A673 (cell line): ENCODE data around the gene AK5. TPM values are rescaled to one million over a fixed set of nuclear protein-coding genes. Genes with fewer than 3 reads are reported as not detected.

Experiments
- BruUV-seq: library from RNA; stranded (reverse); fragments of 400-500 nt; replicated peaks from 2 replicates; lab custom pipeline; 2021; lab: Mats Ljungman, UMichigan
- CTCF ChIA-PET: fragments of 300-600 bp; sonication (Branson Sonifier 250); formaldehyde crosslinking; loops from one replicate; lab custom pipeline; 2022; ENCODE audit warnings: antibody characterized with exemption; lab: Charles Lee
- POLR2A ChIA-PET: fragments of 300-600 bp; sonication (Branson Sonifier 250); formaldehyde crosslinking; loops from one replicate; lab custom pipeline; 2022; ENCODE audit warnings: antibody characterized with exemption; ENCODE audit not compliant: low non-redundant PET; lab: Charles Lee
- DNase-seq: peaks from one replicate; pipeline ENCODE4 v3.0.0-alpha.2; 2015; ENCODE audit warnings: low spot score
- H3K27ac ChIP-seq: fragments of 200-600 bp; sonication (generic); 2 replicates; pipeline ENCODE4 v1.5.1; 2016; ENCODE audit warnings: mixed run types, low read depth, mild to moderate bottlenecking, mixed read lengths, antibody characterized with exemption, low read length; ENCODE audit not compliant: poor library complexity, severe bottlenecking
- H3K27me3 ChIP-seq: fragments of 200-600 bp; sonication (generic); replicated peaks from 2 replicates; pipeline ENCODE4 v1.6.1; 2017; ENCODE audit warnings: mixed run types, low read depth, mild to moderate bottlenecking, mixed read lengths, antibody characterized with exemption, low read length; ENCODE audit not compliant: insufficient read depth, poor library complexity
- H3K36me3 ChIP-seq: fragments of 200-600 bp; sonication (generic); 2 replicates; pipeline ENCODE4 v1.6.1; 2016; ENCODE audit warnings: mixed run types, mild to moderate bottlenecking, mixed read lengths, antibody characterized with exemption, low read length; ENCODE audit not compliant: insufficient read depth, poor library complexity, severe bottlenecking
- H3K4me1 ChIP-seq: fragments of 200-600 bp; sonication (generic); 2 replicates; pipeline ENCODE4 v1.6.1; 2017; ENCODE audit warnings: mixed run types, mild to moderate bottlenecking, mixed read lengths, antibody characterized with exemption, low read length; ENCODE audit not compliant: insufficient read depth, poor library complexity, severe bottlenecking
- H3K4me3 ChIP-seq: fragments of 200-600 bp; sonication (generic); 2 replicates; pipeline ENCODE4 v1.5.1; 2016; ENCODE audit warnings: low read depth, mixed run types, mild to moderate bottlenecking, mixed read lengths, low read length; ENCODE audit not compliant: poor library complexity, severe bottlenecking
- H3K9me3 ChIP-seq: fragments of 200-600 bp; sonication (generic); 2 replicates; pipeline ENCODE4 v1.6.1; 2016; ENCODE audit warnings: mixed run types, low read depth, mild to moderate bottlenecking, mixed read lengths, antibody characterized with exemption, low read length; ENCODE audit not compliant: poor library complexity, severe bottlenecking
- CTCF ChIP-seq: fragments of 300-800, 200-600 bp; sonication (generic); conservative IDR thresholded peaks from 2 replicates; pipeline ENCODE4 v1.5.1; 2017; ENCODE audit warnings: low read depth, mild to moderate bottlenecking, antibody characterized with exemption, low read length, moderate library complexity, mixed read lengths
- EZH2 ChIP-seq: fragments of 200-600 bp; sonication (generic); IDR thresholded peaks from 2 replicates; pipeline ENCODE4 v1.6.1; 2017; ENCODE audit warnings: borderline replicate concordance, low read depth, mild to moderate bottlenecking, mixed read lengths, antibody characterized with exemption, low read length; ENCODE audit not compliant: poor library complexity, severe bottlenecking
- intact Hi-C: fragments of 100-400 bp; cut with micrococcal nuclease; formaldehyde crosslinking; loops from one replicate; pipeline ENCODE4 v1.10.0; 2022; ENCODE audit not compliant: unreplicated experiment
- total RNA-seq: library from RNA; stranded (reverse); gene quantifications from 2 replicates; pipeline ENCODE4 v1.2.3, GENCODE V29; 2021

The AK5 gene
- total RNA-seq, 1 experiment from 2014 or later: 0.47 TPM

GRCh38 chr1:77263708-77264107 lies 18.1 kb upstream of the AK5 start:
- Histone ChIP-seq H3K36me3 (no peaks in the 10 kb centered on the region), H3K27me3 (no peaks in the 10 kb centered on the region), H3K9me3 (no peaks in the 10 kb centered on the region), H3K4me3 (no peak overlapping the region), H3K4me1 (no peaks in the 10 kb centered on the region), H3K27ac (no peak overlapping the region)
- ChIA-PET CTCF (no interaction called here), POLR2A (no interaction called here)
- TF ChIP-seq EZH2 (no peak), CTCF (no peak)
- BruUV-seq: no TSS peak
- intact Hi-C loops: no loop called here
- no peak for DNase-seq

- no peaks in the 10 kb centered on the region for H3K27me3 ChIP-seq
- H3K4me3 ChIP-seq: no peak overlapping the region
- TF ChIP-seq EZH2 (no peak), CTCF (no peak)
- CTCF ChIA-PET: no interaction called here
- H3K36me3 ChIP-seq: no peaks in the 10 kb centered on the region
- intact Hi-C loops: no loop called here
- H3K27ac ChIP-seq: no peak overlapping the region
- H3K4me1 ChIP-seq: no peaks in the 10 kb centered on the region
- no peak for DNase-seq
- H3K9me3 ChIP-seq: no peaks in the 10 kb centered on the region
- BruUV-seq: no TSS peak
- POLR2A ChIA-PET: no interaction called here
Measured at GRCh38 chr1:77265180-77265579, 16.6 kb upstream of the AK5 start.

GRCh38 chr1:77267035-77267434 lies 14.8 kb upstream of the AK5 start:
- BruUV-seq: no TSS peak
- CTCF ChIA-PET: no interaction called here
- intact Hi-C loops: no loop called here
- no peaks in the 10 kb centered on the region for H3K27me3 ChIP-seq
- DNase-seq: no peak
- POLR2A ChIA-PET: no interaction called here
- H3K4me1 ChIP-seq: no peaks in the 10 kb centered on the region
- TF ChIP-seq EZH2: no peak
- no peak for TF ChIP-seq CTCF
- H3K36me3 ChIP-seq: no peaks in the 10 kb centered on the region
- H3K4me3 ChIP-seq: no peak overlapping the region
- H3K9me3 ChIP-seq: no peaks in the 10 kb centered on the region
- no peak overlapping the region for H3K27ac ChIP-seq
